ENCODE data around the gene NOC4L.

The NOC4L gene

GRCh38 chr12:132158677-132159554 is 14.7 kb downstream of the NOC4L start:
- DNase-seq, result no peak

DNA sequence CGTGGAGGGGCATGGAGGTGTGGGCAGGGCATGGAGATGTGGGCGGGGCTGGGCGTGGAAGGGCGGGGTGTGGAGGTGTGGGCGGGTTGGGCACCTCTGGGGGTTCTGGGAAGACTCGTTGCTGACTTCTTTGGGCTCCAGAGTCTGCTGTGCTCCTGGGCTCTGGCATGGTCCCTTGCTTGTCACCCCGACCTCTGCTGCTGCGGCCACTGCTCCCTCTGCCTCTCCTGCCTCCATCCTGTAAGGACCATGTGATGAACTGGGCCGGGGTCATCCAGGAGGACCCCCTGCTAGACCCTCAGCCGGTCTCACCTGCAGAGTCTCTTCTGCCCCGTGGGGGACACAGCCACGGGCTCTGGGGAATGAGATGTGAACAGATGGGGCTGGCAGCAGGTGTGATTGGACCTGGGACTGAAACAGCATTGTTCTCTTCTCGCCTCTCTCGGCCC is 15.3 kb downstream of the NOC4L start:
- no peak for DNase-seq

DNA sequence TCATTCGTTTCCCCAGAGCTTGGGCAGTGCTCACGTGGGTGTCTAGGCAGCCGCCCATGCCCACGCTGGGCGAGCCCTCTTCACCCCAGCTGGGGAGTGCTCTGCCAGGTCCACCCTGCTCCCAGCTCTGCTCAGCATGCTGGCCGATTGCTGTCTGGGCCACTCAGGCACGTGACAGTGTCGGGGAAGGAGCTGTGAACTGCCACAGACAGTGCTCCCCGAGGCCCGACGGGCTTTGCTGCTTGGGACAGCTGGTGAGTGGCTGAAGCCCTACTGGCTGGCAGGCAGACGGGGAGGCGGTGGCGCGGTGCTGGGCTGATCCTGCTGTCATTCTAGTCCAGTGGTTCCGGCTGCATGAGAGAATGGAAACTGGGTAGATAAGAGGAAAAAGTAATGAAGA is 15.8 kb downstream of the NOC4L start:
- DNase-seq, result no peak

- DNase-seq, result no peak
These were observed 16.4 kb downstream of the NOC4L start for GRCh38 chr12:132160601-132161035.

- DNase-seq, result no peak
These were observed 17.0 kb downstream of the NOC4L start for GRCh38 chr12:132161036-132161781.

GRCh38 chr12:132161796-132162507 is 17.7 kb downstream of the NOC4L start:
- DNase-seq, result no peak

- no peak for DNase-seq
These were observed 18.3 kb downstream of the NOC4L start for GRCh38 chr12:132162508-132163031.

GRCh38 chr12:132163041-132163910 is 19.0 kb downstream of the NOC4L start:
- DNase-seq, result no peak

- no peak for DNase-seq
These were observed 19.6 kb downstream of the NOC4L start for GRCh38 chr12:132163911-132164288.

DNA sequence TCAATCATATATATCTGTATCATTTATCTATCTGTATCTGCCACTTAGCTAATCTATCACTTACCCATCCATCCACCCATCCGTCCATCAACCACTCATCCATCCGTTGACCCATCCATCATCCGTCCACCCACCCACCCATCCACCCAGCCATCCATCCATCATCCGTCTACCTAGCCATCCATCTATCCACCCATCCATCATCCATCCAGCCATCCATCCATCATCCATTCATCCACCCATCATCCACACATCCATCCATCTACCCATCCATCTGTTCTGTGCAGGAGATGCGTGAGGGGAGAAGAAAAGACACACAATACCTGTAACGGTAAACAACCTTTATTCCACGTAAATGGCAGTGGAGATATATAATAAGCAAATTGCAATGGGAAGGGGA is 20.2 kb downstream of the NOC4L start:
- no peak for DNase-seq

DNA sequence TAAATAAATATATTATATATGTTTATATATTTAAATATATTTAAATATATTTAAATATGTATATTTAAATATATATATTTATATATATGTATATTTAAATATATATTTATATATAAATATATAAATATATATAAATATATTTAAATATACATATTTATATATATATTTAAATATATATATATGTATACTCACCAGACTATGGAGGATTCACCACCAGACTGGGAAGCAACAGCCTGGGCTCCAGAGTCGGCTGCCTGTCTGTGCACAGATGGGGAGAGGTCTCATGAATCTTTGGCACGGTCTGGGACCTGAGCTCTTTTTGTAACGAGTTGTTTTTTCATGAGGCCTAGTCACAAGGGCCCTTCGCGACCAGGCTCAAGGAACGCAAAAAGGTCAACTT is 21.3 kb downstream of the NOC4L start:
- no peak for DNase-seq

DNA sequence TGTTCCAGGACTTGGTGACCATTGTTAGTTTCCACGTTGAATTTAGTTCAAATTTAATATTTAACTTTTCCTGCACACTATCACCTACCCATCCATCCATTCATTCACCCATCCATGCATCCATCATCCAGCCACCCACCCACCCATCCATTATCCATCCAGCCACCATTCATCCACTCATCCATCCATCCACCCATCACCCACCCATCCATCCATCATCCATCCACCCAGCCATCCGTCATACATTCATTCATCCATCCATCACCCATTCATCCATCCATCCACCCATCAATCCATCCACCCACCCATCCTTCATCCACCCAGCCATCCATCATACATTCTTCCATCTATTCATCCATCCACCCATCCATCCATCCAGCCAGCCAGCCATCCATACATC is 21.8 kb downstream of the NOC4L start:
- DNase-seq, result no peak

DNA sequence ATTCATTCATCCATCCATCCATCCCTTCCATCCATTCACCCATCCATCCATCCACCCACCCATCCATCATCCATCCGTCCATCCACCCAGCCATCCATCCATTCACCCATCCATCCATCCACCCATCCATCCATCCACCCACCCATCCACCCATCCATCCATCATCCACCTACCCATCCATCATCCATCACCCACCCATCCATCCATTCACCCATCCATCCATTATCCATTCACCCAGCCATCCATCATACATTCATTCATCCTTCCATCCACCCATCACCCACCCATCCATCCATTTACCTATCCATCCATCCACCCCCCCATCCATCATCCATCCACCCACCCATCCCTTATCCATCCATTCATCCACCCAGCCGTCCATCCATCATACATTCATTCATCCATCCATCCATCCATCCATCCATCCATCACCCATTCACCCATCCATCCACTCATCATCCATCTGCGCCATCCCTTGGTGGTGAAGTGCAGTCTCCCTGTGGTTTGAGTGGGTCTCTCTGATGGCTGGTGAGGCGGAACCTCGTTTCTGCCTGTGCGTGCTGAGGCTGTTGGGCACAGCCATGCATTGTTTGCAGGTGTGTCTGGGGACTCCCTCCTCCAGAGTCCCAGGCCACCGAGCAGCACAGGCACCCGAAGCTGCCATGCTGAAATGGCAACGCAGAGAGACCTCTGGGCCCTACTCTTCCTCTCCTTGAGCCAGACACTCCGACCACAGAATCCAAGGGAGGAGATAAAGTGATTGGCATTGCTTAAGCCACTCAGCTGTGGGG is 22.7 kb downstream of the NOC4L start:
- no peak for DNase-seq

- no peak for DNase-seq
These were observed 23.5 kb downstream of the NOC4L start for GRCh38 chr12:132167611-132168310.

DNA sequence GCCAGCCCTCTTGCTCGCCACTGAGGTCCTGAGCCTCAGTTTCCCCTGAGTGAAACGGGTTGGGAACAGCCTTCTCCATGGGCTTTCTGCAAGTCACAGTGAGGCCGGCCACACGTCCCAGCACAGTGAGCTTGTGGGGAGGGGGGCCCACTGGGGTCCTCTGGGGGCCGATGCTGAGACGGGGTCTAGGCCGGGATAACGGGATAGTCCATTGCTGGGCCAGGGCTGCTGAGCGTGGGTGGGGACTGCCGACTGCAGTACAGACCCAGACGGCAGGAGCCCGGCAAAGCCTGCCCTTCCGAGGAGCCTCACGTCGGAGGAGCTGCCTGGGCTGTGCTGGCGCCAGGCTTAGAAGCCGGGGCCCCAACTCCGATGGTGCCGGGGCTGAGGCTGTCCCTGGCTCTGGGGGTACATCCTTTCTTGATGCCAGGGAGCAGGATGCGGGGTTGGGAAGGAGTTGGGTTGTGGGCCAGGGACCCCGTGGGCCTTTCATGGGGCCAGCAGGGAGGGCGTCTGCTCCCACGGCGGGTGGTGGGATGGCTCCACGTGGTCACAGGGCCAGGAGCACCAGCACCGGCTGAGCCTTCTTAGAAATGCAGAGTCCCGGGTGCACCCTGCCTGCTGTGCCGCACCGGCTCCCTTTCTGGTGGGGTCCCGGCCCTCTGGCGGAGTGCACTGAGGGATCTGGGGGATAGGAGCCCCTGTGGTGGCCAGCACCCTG is 24.2 kb downstream of the NOC4L start:
- DNase-seq, result no peak

DNA sequence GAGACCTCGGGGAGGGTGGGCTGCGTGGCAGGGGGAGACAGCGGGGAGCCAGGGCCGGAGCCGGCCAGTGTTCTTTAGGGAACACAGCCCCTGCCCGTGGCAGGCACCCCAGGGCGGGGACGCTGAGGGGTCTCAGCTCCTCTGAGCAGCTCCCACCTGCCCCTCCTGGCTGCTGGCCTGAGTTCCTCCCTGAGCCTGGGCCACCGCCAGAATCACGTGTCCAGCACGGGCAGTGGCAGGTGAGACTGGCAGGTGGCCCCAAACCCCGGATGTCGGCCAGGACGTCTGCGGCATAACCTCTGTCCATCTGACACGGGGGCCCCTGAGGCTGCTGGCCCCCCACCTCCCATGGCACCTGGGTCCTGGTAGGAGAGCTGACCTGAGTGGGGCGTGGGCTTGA is 25.1 kb downstream of the NOC4L start:
- DNase-seq, result no peak

DNA sequence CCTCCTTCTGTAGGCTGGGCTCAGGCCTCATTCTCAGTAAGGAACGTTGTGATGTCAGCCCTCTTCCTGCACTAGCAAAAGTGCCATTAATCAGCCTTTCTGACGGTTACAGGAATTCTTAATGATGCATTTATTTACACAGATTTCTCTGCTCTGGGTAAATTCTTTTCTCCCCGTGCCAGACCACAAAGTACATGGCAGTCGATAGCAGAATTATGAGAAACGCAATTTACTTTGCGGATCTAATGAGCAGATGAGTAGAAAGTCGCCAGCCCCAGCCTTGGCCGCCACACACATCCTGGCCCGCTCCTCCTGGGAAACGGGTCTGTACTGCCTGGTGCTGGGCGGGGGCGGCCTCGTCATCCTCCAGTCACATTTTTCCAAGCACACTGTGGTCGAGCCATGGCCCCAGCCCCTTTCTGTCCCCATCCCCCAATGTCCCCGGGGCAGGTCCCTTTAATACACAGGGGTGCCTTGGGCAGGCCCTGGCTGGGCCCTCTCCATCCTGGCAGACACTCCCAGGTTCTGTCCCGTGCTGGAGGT is 25.9 kb downstream of the NOC4L start:
- no peak for DNase-seq

DNA sequence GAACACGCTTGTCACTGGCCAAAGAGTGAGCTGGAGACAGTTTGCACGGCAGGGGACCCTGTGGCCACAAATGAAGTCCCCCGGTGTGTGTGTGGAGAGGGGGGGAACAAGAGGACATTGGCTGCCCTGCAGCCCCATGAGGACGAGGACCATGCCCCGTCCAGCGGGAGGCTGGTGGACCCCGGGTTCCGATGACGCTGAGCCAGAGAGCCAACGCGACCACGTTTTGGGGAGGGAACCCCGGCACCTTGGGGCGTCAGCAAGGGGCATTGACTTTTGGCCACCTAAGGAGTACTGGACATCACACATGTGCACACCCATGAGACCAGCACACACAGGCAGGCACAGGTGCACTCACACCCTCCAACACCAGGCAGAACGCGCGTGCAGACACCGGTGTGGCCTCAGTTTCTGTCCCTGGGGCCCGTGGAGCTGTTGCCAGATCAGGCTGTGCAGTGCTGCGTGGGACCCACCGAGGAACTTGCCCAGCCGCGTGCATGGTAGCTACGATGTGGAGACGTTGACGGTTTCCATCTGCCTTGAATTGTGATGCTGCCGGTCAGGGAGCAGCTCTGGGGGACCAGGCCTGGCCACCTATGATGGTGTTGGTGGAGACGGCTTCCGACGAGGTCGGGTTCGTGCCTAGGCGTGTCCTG is 26.5 kb downstream of the NOC4L start:
- DNase-seq, result no peak

GRCh38 chr12:132171293-132171967 is 27.2 kb downstream of the NOC4L start:
- no peak for DNase-seq

All from DMS 273 treated with DMSO at 0.1 percent for 48 hours (cell line).